T-helper 1 cell treated with Interleukin-12 subunit alpha and Interleukin-12 subunit beta and Interleukin-4 antibody, amounts not matched to agents 30 μg/mL and 1 μg/mL, for 36 hours (primary cell): ENCODE results near the gene SLC1A7.

Source experiments
- H3K27ac Mint-ChIP-seq: one replicate; pipeline ENCODE4 v1.8.0; 2021; ENCODE audit warnings: mild to moderate bottlenecking, mixed read lengths
- H3K27me3 Mint-ChIP-seq: one replicate; pipeline ENCODE4 v1.8.0; 2021; ENCODE audit warnings: low read depth, mixed read lengths
- H3K36me3 Mint-ChIP-seq: one replicate; pipeline ENCODE4 v1.8.0; 2021; ENCODE audit warnings: low read depth, mixed read lengths
- H3K4me1 Mint-ChIP-seq: one replicate; pipeline ENCODE4 v1.8.0; 2021; ENCODE audit warnings: low read depth, mixed read lengths
- H3K4me3 Mint-ChIP-seq: one replicate; pipeline ENCODE4 v1.8.0; 2021; ENCODE audit warnings: mild to moderate bottlenecking, moderate library complexity, mixed read lengths
- H3K9me3 Mint-ChIP-seq: one replicate; pipeline ENCODE4 v1.8.0; 2021; ENCODE audit warnings: mixed read lengths

The SLC1A7 gene

DNA sequence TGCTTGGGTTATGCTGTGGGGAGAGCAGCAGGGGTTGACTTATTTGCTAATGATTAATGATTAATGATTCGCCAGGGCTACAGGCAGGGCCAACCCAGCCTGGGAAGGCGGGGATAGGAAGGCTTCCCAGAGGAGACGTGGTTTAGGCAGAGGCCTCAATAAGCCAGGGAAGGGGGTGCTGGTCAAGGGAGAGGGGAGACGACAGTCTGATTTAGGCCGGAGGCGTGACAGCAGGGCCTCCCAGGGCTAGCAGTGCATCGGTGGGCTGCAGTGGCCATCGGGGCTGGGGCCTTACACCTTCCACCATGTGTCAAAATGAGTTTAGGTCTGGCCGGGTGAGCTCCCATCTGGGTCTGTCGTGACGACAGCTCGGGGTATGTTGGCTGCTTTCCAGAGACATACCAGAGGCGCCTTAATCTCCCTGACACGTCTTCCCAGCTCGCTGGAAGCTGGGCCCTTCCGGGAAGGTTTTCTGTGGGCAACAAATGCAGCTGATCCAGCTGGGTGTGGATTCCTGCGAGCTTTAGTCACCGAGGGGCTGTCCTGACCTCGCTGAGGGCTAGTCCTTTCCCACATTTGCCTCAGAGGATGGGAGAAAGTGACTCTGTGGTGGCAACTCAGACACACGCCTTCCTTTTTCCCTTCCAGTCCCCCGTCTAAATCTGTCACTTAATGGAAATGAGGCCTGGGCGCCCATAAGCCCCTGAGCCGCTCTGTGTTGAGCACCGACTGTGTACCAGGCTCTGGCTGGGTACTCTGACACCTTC is 3.7 kb upstream of the SLC1A7 start:
- Mint-ChIP-seq H3K27ac (peak overlapping the region; percentile 3), H3K27me3 (peaks cover 9% of the 10 kb centered on the region), H3K36me3 (no peaks in the 10 kb centered on the region), H3K4me1 (no peaks in the 10 kb centered on the region), H3K9me3 (no peaks in the 10 kb centered on the region), H3K4me3 (no peak overlapping the region)

GRCh38 chr1:53145619-53145941 is 3.1 kb upstream of the SLC1A7 start:
- peaks cover 5% of the 10 kb centered on the region for H3K27me3 Mint-ChIP-seq
- H3K4me1 Mint-ChIP-seq = no peaks in the 10 kb centered on the region
- H3K27ac Mint-ChIP-seq = peak overlapping the region; percentile 3
- H3K4me3 Mint-ChIP-seq = no peak overlapping the region
- no peaks in the 10 kb centered on the region for H3K9me3 Mint-ChIP-seq
- H3K36me3 Mint-ChIP-seq = no peaks in the 10 kb centered on the region

DNA sequence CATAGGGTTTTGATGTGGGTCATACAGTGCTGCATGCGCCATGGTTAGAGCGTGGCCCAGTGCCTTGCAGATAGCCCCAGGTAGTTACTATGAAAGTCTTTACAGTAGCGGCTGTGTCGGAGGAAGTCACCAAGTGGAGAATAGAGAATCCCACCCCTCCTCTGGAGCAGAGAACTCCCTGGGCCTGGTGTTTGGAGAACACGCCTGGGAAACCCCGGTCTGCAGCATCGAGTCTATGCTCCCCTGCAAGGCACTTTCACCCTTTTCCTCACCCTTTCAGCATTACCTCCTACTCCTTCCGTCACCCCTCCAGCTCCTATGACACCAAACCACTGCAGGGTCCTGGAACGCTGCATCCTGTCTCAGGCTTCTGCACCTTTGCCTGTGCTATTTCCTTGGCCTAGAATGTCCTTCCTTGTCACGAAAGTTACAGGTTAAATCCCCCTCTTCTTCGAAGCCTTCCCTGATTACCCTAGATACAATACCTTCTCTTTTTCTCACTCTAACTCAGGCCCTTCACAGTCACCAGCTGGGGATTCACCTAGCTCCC is 2.7 kb upstream of the SLC1A7 start:
- Mint-ChIP-seq H3K27me3 (peaks cover under 1% of the 10 kb centered on the region), H3K27ac (no peak overlapping the region), H3K9me3 (no peaks in the 10 kb centered on the region), H3K4me1 (no peaks in the 10 kb centered on the region), H3K4me3 (no peak overlapping the region), H3K36me3 (no peaks in the 10 kb centered on the region)

GRCh38 chr1:53144201-53144600 is 1.8 kb upstream of the SLC1A7 start:
- no peaks in the 10 kb centered on the region for H3K27me3 Mint-ChIP-seq
- no peak overlapping the region for H3K4me3 Mint-ChIP-seq
- no peaks in the 10 kb centered on the region for H3K36me3 Mint-ChIP-seq
- no peak overlapping the region for H3K27ac Mint-ChIP-seq
- H3K4me1 Mint-ChIP-seq = no peaks in the 10 kb centered on the region
- H3K9me3 Mint-ChIP-seq = no peaks in the 10 kb centered on the region

GRCh38 chr1:53143527-53143926 is 1.1 kb upstream of the SLC1A7 start:
- no peaks in the 10 kb centered on the region for H3K36me3 Mint-ChIP-seq
- no peak overlapping the region for H3K27ac Mint-ChIP-seq
- no peaks in the 10 kb centered on the region for H3K27me3 Mint-ChIP-seq
- no peak overlapping the region for H3K4me3 Mint-ChIP-seq
- peaks cover 3% of the 10 kb centered on the region for H3K9me3 Mint-ChIP-seq
- H3K4me1 Mint-ChIP-seq = no peaks in the 10 kb centered on the region

DNA sequence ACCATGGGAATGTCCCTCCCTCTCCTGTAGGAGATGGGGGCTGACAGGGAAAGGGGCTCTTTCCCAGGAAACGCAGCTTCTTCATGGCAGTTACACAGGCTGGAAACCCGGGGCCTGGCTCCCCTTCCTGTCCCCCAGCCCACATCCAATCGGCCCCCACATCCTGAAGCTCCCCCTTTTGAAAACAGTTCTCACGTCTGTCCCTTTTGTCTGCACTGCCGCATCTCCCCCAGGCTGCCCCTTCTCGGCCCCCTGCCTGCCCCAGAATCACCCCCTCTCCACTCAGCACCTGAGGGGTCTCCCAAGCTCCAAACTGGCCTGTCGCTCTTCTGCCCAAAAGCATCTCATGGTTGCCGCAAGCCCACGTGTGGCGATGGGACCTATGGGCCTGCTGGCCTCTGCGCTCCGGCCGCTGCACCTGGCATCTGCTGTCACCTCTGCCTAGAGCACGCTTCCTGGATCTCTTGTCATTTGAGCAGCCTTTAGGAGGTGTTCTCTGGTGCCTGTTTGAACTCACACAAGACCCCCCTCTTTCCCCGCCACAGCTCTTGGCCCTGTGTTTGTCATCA is 867 bp downstream of the SLC1A7 start:
- Mint-ChIP-seq H3K4me1 (no peaks in the 10 kb centered on the region), H3K4me3 (no peak overlapping the region), H3K9me3 (peaks cover 15% of the 10 kb centered on the region), H3K27me3 (no peaks in the 10 kb centered on the region), H3K27ac (no peak overlapping the region), H3K36me3 (no peaks in the 10 kb centered on the region)

- Mint-ChIP-seq H3K36me3 (no peaks in the 10 kb centered on the region), H3K4me3 (no peak overlapping the region), H3K4me1 (no peaks in the 10 kb centered on the region), H3K9me3 (peaks cover 15% of the 10 kb centered on the region), H3K27ac (no peak overlapping the region), H3K27me3 (no peaks in the 10 kb centered on the region)
These were observed 2.0 kb downstream of the SLC1A7 start for GRCh38 chr1:53140451-53140850.

GRCh38 chr1:53139951-53140361 is 2.5 kb downstream of the SLC1A7 start:
- Mint-ChIP-seq H3K9me3 (peaks cover 15% of the 10 kb centered on the region), H3K27me3 (no peaks in the 10 kb centered on the region), H3K4me1 (no peaks in the 10 kb centered on the region), H3K36me3 (no peaks in the 10 kb centered on the region), H3K27ac (no peak overlapping the region), H3K4me3 (no peak overlapping the region)

GRCh38 chr1:53138991-53139884 is 3.2 kb downstream of the SLC1A7 start:
- Mint-ChIP-seq H3K4me1 (no peaks in the 10 kb centered on the region), H3K9me3 (peaks cover 15% of the 10 kb centered on the region), H3K36me3 (no peaks in the 10 kb centered on the region), H3K27ac (no peak overlapping the region), H3K4me3 (no peak overlapping the region), H3K27me3 (no peaks in the 10 kb centered on the region)

GRCh38 chr1:53137729-53138128 is 4.7 kb downstream of the SLC1A7 start:
- no peaks in the 10 kb centered on the region for H3K27me3 Mint-ChIP-seq
- no peaks in the 10 kb centered on the region for H3K36me3 Mint-ChIP-seq
- no peak overlapping the region for H3K27ac Mint-ChIP-seq

GRCh38 chr1:53135735-53136114 is 6.7 kb downstream of the SLC1A7 start:
- H3K9me3 Mint-ChIP-seq = peaks cover 15% of the 10 kb centered on the region
- H3K36me3 Mint-ChIP-seq = no peaks in the 10 kb centered on the region
- no peaks in the 10 kb centered on the region for H3K27me3 Mint-ChIP-seq
- no peak overlapping the region for H3K27ac Mint-ChIP-seq
- H3K4me3 Mint-ChIP-seq = no peak overlapping the region
- no peaks in the 10 kb centered on the region for H3K4me1 Mint-ChIP-seq

More at GRCh38 chr1:53137729-53138128, 4.7 kb downstream of the SLC1A7 start:
- Mint-ChIP-seq H3K4me3 (no peak overlapping the region), H3K9me3 (peaks cover 15% of the 10 kb centered on the region), H3K4me1 (no peaks in the 10 kb centered on the region)

DNA sequence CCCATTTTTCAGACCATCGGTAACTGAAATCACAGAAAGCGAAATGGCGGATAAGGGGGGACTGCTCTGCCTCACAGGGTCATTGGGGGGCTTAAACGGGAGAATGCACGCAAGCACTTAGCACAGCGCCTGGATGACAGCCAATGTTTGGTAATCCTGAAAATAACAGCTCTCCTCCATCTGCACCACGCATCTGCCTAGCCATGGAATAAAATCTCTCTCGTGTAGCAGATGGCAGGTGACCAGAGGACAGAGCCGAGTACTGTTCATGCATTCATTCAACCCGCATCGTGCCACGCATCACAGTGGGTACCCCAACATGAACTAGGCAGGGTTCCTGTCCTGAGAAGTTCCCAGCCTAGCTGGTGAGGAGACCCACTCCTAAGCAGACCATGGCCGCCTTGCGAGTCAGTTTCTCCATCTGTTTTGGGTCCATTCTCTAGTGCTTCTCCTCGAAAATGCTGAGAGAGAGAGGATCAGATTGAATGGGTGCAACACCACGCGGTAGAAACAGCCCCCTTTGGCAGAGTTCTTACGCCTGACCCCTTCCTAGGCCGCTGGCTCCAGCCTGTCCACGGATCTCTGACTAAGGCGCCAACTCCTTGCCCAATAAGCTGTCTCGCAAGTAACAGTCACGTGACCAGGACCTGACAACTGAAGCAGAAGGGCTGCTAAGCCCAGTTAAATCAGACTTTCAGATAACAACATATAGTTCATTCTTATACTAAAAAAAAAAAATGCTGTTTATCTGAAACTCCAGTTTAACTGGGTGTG is 7.3 kb downstream of the SLC1A7 start:
- no peaks in the 10 kb centered on the region for H3K36me3 Mint-ChIP-seq
- no peaks in the 10 kb centered on the region for H3K4me1 Mint-ChIP-seq
- no peak overlapping the region for H3K27ac Mint-ChIP-seq
- no peaks in the 10 kb centered on the region for H3K27me3 Mint-ChIP-seq
- peaks cover 15% of the 10 kb centered on the region for H3K9me3 Mint-ChIP-seq
- no peak overlapping the region for H3K4me3 Mint-ChIP-seq

- no peak overlapping the region for H3K4me3 Mint-ChIP-seq
- H3K27me3 Mint-ChIP-seq = no peaks in the 10 kb centered on the region
- peaks cover 14% of the 10 kb centered on the region for H3K9me3 Mint-ChIP-seq
These were observed 8.4 kb downstream of the SLC1A7 start for GRCh38 chr1:53134042-53134485.

More at GRCh38 chr1:53134042-53134485, 8.4 kb downstream of the SLC1A7 start:
- no peaks in the 10 kb centered on the region for H3K4me1 Mint-ChIP-seq
- H3K27ac Mint-ChIP-seq = no peak overlapping the region
- H3K36me3 Mint-ChIP-seq = no peaks in the 10 kb centered on the region
